Measurements from ENCODE around the gene ITPK1. TPM values are rescaled to one million over a fixed set of nuclear protein-coding genes. Genes with fewer than 3 reads are reported as not detected.

Gene ITPK1
- total RNA-seq, 2 experiments from 2014 or later: 65.7 to 73.0 TPM

- POLR2A ChIA-PET: no interaction called here
- CTCF ChIA-PET: no interaction called here
Measured at GRCh38 chr14:93092606-93093556, 22.8 kb downstream of the ITPK1 start.

DNA sequence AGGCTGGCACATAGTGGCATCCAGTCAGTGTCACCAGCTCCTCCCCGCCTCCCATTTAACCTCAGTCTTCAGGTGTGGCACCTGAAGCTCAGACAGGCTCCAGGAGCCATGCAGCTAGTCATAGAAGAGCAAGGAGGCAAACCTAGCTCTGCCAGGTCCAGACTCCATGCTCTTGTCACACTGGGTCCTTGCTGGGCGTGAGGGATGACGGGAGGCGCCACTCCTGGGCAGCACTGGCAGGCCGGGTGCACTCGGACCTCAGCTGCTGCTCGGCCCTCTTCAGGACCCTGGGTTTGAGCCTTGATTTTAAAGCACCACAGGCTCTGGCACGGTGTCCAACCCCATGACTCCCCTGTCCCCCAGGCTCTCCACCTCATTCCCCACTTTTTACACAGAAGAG lies 24.1 kb downstream of the ITPK1 start:
- ChIA-PET CTCF (no interaction called here), POLR2A (interaction anchor here (0.9 kb wide), 1 partner anchor 22 kb away, joined by 3 read pairs; no protein-coding TSS in a partner anchor)

GRCh38 chr14:93090826-93091555 lies 24.7 kb downstream of the ITPK1 start:
- ChIA-PET POLR2A (interaction anchor here (0.9 kb wide), 1 partner anchor 23 kb away, joined by 3 read pairs; no protein-coding TSS in a partner anchor), CTCF (no interaction called here)

- ChIA-PET CTCF (no interaction called here), POLR2A (interaction anchor here (0.5 kb wide), 1 partner anchor 24 kb away, joined by 4 read pairs; no protein-coding TSS in a partner anchor)
Measured at GRCh38 chr14:93089521-93090269, 26.0 kb downstream of the ITPK1 start.

DNA sequence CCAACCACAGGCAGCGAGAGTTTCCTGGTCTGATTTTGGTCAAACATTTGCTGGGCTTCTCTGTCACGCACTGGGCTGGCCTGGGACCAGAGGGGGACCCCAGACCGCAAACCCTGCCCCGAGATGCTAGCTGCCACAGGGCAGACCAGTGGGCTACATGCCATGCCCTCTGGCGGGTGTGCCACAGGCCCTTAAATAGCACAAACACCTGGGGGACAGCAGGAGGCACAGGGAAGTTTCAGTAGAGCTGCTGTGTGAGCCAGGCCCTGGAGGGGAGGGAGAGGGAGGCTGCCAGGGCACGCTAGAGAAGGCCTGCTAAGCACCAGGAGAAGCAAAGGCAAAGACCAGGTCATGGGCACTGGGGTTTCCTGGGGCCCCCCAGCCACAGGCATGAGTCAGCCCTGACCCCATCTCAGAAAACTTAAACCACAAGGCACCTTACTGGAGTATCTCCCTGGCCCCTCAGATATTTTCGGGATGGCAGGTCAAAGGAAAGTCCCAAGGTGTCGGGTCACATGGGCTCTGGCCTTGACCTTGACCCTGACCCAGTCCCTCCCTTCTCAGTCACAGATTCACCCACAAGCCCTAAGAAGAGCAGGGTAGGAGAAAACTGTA lies 29.2 kb downstream of the ITPK1 start:
- CTCF ChIA-PET: interaction anchor here (1.0 to 1.1 kb wide), 2 partner anchors 17 to 27 kb away, joined by 3 read pairs; no protein-coding TSS in a partner anchor
- POLR2A ChIA-PET: no interaction called here

- ChIA-PET POLR2A (no interaction called here), CTCF (no interaction called here)
Measured at GRCh38 chr14:93085911-93086310, 29.8 kb downstream of the ITPK1 start.

DNA sequence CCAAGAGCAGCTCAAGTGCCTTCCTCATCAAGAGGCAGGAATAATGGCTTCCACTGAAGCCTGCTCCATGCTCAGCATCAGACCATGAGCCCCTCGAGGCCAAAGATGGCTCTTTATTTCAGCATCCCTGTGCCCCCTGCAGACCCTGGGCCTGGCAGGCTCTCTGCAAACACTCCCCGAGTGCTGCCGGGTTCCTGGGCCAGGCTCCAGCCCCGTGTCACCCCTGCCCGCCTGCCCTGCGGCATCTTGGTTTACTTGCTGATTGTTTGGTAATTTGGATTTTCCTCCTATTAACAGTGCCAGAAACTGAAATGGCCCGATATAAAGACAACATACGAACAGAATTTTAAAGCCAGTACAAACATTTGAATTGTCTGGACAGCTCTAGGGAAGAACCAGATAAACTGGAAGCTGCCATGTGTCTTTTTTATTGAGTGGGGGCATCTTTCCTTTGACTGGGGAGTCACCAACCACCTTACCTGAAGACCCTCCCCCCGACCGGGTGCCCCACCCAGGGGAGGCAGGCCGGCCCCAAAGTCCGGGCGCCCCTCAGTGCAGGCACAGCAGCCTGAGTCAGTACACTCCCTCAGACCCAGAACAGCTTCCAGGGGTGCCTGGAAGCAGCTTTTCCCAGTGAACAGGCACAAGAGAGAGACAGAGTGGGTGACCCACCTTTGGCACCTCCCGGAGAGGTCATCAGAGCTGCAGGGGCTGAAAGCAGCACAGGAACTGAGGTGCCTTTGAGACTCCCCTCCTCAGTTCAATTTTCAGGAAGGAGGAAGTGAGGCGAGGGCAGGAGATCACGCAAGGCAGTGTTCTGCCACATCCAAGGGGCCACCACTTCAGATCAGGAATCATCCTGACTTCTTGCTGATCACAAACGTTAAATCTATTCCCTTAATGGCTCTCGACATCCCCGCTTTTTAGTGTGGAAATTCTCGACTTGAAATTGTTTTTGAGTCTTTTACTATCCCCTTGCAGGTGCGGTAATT lies 30.6 kb downstream of the ITPK1 start:
- ChIA-PET CTCF (interaction anchor here (1.1 kb wide), 1 partner anchor 51 kb away, joined by 3 read pairs; no protein-coding TSS in a partner anchor), POLR2A (no interaction called here)

DNA sequence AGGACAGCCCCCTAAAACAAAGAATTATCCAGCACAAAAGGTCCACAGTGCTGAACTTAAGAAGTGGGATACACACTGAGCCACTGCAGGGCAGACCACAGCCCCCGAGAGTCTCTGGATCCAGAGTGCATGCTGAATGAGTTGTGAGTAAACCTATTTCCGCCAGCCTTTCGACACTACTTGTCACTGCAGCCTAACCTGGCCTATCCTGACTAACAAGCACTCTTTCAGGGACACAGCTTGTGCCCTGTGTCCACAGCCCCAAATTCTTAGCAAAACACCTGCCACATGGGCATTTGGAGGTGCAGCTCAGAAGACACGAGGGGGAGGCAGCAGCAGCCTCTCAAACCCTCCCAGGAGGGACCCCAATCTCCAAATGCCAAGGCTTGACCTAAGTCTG lies 31.3 kb downstream of the ITPK1 start:
- ChIA-PET POLR2A (no interaction called here), CTCF (interaction anchor here (1.1 kb wide), 1 partner anchor 50 kb away, joined by 3 read pairs; no protein-coding TSS in a partner anchor)

DNA sequence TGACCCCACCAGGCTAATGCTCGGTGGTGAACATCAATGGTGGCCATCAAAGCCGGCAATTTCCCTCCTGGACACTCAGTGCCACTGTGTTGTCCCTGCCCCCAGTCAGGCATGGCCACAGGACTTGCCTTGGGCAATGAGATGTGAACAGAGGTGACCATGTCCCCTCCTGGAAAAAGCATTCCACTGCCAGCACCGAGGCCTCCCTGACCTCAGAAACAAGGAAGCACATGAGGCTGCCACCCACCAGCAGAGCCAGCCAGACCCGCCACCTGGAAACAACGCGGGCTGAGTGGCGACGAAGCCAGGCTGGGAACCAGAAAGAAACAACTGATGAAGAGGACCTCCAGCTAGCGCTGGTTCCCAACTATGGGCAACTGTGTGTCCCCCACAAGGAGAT lies 31.8 kb downstream of the ITPK1 start:
- CTCF ChIA-PET: interaction anchor here (1.1 kb wide), 1 partner anchor 50 kb away, joined by 3 read pairs; no protein-coding TSS in a partner anchor
- POLR2A ChIA-PET: no interaction called here

- CTCF ChIA-PET: interaction anchor here (1.2 kb wide), 1 partner anchor 15 kb away, joined by 3 read pairs; no protein-coding TSS in a partner anchor
Measured at GRCh38 chr14:93082576-93083001, 33.1 kb downstream of the ITPK1 start.

GRCh38 chr14:93081876-93082570 lies 33.7 kb downstream of the ITPK1 start:
- ChIA-PET CTCF (interaction anchor here (0.9 to 1.2 kb wide), 3 partner anchors 15 to 130 kb away, joined by 3 to 4 read pairs (median 3); no protein-coding TSS in a partner anchor), POLR2A (interaction anchor here (0.6 kb wide), 1 partner anchor 22 kb away, joined by 3 read pairs; no protein-coding TSS in a partner anchor)

More at GRCh38 chr14:93082576-93083001, 33.1 kb downstream of the ITPK1 start:
- POLR2A ChIA-PET: no interaction called here

DNA sequence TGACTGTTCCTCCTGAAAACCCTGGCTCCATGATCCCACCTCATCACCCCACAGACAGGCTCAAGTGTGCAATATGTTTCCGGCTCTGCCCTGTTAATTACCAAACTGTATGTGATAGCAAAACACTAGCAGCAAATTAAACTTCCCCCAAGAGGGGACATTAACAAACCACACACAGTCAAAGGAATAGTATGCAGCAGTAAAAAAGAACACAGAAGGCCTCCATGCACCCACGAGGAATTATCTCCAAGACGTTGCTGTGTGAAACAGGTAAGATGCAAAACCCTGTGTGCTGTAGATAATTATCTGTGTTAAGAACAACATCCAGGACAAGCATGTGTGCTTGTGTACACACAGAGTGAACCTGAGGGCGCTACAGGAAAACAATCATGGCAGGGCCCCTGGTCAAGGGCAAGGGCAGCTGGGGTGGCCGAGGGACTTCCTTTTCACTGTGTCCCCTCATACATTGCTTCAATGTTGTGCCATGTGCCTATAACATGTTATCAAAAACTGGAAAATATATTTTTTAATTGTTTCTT lies 35.8 kb downstream of the ITPK1 start:
- CTCF ChIA-PET: no interaction called here
- POLR2A ChIA-PET: no interaction called here

DNA sequence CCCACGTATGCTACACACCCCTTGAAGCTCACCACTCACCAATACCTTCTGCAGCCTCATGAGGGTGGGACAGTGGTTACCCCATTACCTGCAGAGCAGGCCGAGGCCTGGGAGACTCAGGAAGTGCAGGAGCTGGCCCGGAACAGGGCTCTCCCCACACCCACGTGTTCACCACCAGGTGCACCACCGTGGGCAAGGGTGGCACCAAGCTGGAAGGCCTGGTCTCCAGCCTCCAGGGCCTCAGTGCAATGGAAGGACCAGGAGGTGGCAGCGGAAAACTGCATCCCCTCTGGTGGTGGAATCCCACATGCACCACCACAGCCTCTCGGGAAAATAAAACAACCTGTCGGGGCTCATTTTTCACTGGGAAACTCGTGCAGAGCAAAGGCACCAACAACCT lies 36.4 kb downstream of the ITPK1 start:
- CTCF ChIA-PET: interaction anchor here (0.5 kb wide), 1 partner anchor 13 kb away, joined by 3 read pairs; no protein-coding TSS in a partner anchor
- POLR2A ChIA-PET: no interaction called here

DNA sequence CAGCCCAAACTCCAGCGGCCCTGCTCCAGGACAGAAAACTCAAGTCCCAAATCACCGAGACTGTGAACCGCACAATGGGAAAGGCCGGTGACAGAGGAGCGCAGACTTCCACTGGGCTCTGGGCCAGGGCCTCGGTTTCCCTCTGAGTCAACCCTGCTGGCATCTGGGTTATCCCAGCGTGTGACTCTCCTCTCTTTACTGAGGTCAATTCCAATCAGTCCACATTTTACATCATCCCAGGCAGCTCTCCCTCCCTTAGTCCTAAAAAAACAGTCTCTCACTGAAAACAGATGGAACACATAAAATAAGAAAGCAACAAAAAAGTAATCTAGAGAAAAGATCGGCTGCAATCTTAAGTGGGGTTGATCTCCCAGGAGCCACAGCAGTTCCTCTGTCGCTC lies 36.9 kb downstream of the ITPK1 start:
- ChIA-PET POLR2A (no interaction called here), CTCF (interaction anchor here (0.5 kb wide), 1 partner anchor 12 kb away, joined by 3 read pairs; no protein-coding TSS in a partner anchor)

- ChIA-PET POLR2A (no interaction called here), CTCF (interaction anchor here (0.5 to 1.0 kb wide), 2 partner anchors 42 to 63 kb away, joined by 3 read pairs; no protein-coding TSS in a partner anchor)
Measured at GRCh38 chr14:93076755-93077154, 39.0 kb downstream of the ITPK1 start.

GRCh38 chr14:93075891-93076290 lies 39.8 kb downstream of the ITPK1 start:
- ChIA-PET POLR2A (no interaction called here), CTCF (interaction anchor here (0.5 to 0.6 kb wide), 2 partner anchors 29 to 64 kb away, joined by 3 to 4 read pairs; no protein-coding TSS in a partner anchor)
